IPS DF 4.7 (cell line): ENCODE measurements around the gene IGFBPL1.

Experiments
- DNase-seq: peaks from one replicate; pipeline ENCODE4 v3.0.0-alpha.2; 2013; ENCODE audit warnings: low spot score; ENCODE audit errors: extremely low read depth

The IGFBPL1 gene

GRCh38 chr9:38432922-38433510 is 8.8 kb upstream of the IGFBPL1 start:
- no peak for DNase-seq

GRCh38 chr9:38431116-38431515 is 6.9 kb upstream of the IGFBPL1 start:
- DNase-seq: no peak

GRCh38 chr9:38428062-38428461 is 3.8 kb upstream of the IGFBPL1 start:
- no peak for DNase-seq

GRCh38 chr9:38424918-38425317 is 664 bp upstream of the IGFBPL1 start:
- no peak for DNase-seq

- DNase-seq: no peak
Observed at GRCh38 chr9:38423273-38423972, 831 bp downstream of the IGFBPL1 start.

GRCh38 chr9:38422555-38423260 is 1.5 kb downstream of the IGFBPL1 start:
- no peak for DNase-seq

GRCh38 chr9:38421498-38422211 is 2.6 kb downstream of the IGFBPL1 start:
- DNase-seq: no peak

GRCh38 chr9:38419181-38419580 is 5.1 kb downstream of the IGFBPL1 start:
- DNase-seq: no peak

- no peak for DNase-seq
Observed at GRCh38 chr9:38418366-38418765, 5.9 kb downstream of the IGFBPL1 start.

GRCh38 chr9:38417003-38417945 is 7.0 kb downstream of the IGFBPL1 start:
- DNase-seq: no peak

GRCh38 chr9:38416461-38416860 is 7.8 kb downstream of the IGFBPL1 start:
- no peak for DNase-seq

- no peak for DNase-seq
Observed at GRCh38 chr9:38415856-38416255, 8.4 kb downstream of the IGFBPL1 start.

GRCh38 chr9:38414040-38414723 is 10.1 kb downstream of the IGFBPL1 start:
- DNase-seq: no peak

GRCh38 chr9:38413283-38413682 is 11.0 kb downstream of the IGFBPL1 start:
- no peak for DNase-seq

GRCh38 chr9:38412751-38413150 is 11.5 kb downstream of the IGFBPL1 start:
- DNase-seq: no peak

- no peak for DNase-seq
Observed at GRCh38 chr9:38408719-38409118, 15.5 kb downstream of the IGFBPL1 start.

GRCh38 chr9:38406476-38407186 is 17.6 kb downstream of the IGFBPL1 start:
- no peak for DNase-seq

GRCh38 chr9:38405785-38406184 is 18.5 kb downstream of the IGFBPL1 start:
- no peak for DNase-seq

- no peak for DNase-seq
Observed at GRCh38 chr9:38404314-38404713, 19.9 kb downstream of the IGFBPL1 start.

GRCh38 chr9:38401994-38402393 is 22.3 kb downstream of the IGFBPL1 start:
- DNase-seq: no peak
